Daoy (cell line): ENCODE measurements around the gene LRRC28. TPM values are rescaled to one million over a fixed set of nuclear protein-coding genes. Genes with fewer than 3 reads are reported as not detected.

Source experiments
- DNase-seq: peaks from one replicate; pipeline ENCODE4 v3.0.0-alpha.2; 2015; ENCODE audit warnings: low read depth
- total RNA-seq: library from RNA; depleted of rRNA; stranded (reverse); fragments of >200 nt; shearing (Covaris generic); gene quantifications from 2 replicates; pipeline ENCODE4 v1.2.3, GENCODE V29; 2014

The LRRC28 gene
- total RNA-seq, 1 experiment from 2014 or later: 17.0 TPM

DNA sequence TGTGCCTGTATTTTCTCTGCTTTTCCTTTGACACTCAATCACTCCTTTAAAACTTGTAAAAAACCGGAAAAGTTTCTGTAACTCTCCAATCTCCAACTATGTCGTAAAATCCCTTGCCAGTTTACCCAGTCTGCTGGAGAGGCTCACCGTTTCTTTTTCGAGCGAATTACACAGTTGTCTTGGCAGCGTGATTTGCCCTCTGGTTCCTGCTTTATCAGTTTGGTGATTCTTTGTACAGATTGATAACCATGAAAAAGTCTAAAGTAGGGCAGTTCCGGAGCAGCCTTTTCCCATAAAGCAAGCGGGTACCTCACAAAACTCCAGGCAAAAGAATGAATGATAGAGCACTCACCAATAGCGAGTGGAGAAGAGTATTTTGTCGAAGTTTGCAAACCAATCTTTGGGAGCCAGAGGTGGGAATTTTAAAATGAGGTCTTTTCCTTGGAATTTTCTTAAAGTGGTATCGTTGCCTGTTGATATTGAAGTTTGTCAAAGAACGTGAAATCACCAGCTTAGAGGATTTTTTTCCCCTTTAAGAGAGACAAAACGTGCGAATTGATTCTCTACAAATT is 1.9 kb upstream of the LRRC28 start, which contains the start of gene TTC23:
TSS of gene TTC23 (minus strand) at position 312 of the 572 bp plus-strand sequence. CDS start 20,869 bp downstream, outside the sequence.
- peak; percentile 74 for DNase-seq

DNA sequence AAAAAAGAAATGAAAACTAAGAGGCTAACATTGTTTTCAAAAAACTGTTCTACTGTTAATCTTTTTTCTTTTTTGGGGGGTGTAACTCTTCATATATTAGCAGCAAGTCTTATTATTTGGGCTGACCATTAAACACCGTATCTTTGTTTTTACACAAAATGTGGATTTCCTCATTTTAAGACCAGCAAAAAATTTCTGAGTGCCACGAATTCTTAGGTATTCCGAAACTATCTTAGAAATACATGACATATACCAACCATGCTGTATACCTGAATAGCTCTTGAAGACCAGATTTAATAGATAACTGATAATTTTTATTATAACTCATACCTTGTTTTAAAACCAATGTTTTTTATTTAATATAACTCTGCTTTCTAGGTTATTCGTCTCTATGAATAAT is 1.3 kb upstream of the LRRC28 start:
- DNase-seq: no peak

DNA sequence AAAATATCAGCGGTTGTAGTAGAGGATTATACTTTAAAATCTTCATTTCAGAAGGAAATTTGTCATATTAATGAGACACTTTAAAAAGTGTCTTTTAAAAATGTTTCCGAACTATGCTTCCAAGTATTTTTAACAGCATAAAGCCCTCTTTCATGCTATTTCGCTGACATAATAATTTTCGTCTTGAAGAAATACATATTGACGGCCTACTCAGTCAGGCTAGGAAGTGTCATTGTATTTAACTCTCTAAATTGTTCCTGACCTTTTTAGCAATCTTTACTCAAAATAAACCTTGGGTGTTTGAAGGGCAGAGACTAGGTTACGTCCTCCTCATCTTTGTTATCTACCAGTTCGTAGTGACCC is 806 bp upstream of the LRRC28 start:
- no peak for DNase-seq

- DNase-seq: no peak
Observed at GRCh38 chr15:99252326-99252725, 1.0 kb downstream of the LRRC28 start.

DNA sequence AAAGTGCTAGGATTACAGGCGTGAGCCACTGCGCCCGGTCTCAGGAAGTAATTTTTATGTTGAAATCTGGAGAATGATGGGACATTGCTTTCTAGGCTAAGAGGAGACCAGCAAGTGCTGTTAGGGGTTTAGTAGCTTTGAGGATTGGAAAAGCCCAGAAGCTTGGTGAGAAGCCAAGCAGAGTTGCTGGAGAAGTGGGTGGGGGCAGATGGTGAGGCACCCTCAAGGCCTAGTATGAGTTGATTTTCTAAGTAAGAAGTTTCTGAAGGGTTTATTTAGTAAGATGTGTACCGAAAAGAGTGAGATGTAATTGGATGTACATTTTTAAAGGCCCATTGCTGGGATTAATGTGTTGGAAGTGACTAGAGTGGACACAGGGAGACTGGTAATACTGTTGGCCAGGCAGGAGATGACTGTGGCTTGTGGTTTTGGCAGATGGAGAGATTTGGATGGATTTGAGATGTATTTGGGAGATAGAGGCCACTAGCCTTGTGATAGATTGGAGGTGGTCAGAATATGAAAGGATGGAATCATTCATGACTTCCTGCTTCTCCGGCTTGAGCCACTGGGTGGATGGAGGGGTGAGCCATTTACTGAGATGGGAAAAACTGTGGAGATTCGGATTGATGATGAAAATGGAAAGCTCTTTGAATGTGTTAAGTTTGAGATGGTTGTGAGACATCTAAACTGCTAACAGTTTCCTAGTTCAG is 2.3 kb downstream of the LRRC28 start:
- DNase-seq: peak; percentile 56

- DNase-seq: no peak
Observed at GRCh38 chr15:99257107-99257750, 5.9 kb downstream of the LRRC28 start.

- DNase-seq: no peak
Observed at GRCh38 chr15:99264125-99264524, 12.8 kb downstream of the LRRC28 start.

DNA sequence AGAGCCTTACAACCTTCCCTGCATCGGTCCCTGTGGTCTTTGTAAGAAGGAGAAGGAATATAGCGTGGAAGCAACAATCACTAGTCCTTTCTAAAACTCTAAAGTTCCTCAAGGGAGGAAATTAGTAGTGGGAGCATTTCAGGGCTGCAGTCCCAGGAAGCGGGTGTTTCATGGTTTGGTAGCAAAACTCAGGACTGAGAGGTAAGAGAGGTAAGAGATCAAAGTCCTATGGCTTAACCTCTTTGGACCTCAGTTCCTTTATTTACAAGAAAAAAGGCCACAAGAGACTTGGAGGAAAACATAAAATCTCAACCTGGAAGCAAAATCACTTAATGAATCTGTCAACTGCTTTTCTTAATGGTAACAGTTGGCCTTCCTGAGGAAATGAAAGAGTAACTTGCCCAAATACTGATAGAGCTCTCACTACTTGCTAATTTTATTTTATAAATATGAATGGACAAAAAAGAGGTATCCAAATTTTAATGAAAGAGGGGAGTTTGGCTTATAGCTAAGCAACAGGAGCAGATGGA is 14.3 kb downstream of the LRRC28 start:
- no peak for DNase-seq

DNA sequence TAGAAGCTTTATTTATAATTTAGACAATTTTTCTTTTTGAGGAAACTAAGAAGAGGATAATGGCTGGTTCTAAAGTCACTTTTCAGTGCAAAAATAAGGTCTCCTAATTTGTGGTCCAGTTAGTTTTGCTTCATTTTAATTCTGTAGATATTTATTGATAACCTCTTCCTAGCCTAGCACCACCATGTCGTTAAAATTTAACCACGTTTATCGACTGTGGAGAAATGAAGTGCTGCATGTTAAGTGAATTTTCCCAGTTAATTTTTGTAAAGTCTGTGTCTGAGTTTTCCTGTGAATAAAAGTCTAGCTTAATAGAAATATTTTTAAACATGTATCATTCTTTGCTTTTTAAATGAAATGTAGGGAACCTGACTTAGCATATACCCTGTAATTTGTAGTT is 16.7 kb downstream of the LRRC28 start:
- DNase-seq: no peak

DNA sequence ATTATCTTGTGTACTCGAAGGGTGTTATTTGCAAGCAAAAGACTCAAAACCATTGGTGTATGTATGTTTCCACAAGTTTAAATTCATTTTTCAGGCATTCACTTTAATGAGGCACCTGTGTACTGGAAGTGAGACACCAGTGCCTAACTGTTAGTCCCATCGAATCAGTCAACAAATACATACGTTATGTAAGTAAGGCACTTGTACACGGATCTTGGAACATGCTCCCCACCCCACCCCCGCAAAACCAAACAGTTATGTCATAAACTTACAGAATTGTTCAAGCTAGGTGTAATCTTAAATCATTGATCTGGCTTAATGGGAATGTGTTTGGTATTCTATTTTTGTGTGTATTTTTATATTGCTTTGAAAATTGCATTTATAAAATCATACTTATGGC is 17.1 kb downstream of the LRRC28 start:
- no peak for DNase-seq

DNA sequence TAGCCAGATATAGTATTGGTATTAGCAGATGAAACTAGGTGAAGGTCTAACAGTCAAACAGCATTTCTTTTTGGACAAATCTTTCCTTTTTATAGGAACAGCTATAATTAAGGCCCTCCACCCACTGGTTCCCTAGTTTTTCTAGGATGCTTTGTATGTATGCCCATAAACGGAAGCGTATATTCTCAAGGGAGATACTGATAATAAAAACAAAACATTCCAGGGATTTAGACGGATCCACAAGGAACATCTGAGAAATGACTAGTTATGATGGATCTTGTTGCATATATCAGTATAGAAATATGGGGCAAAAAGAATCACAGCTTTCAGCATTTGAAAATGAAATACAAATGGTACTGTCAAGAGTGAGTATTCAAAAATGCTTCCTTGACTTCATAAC is 22.5 kb downstream of the LRRC28 start:
- no peak for DNase-seq

DNA sequence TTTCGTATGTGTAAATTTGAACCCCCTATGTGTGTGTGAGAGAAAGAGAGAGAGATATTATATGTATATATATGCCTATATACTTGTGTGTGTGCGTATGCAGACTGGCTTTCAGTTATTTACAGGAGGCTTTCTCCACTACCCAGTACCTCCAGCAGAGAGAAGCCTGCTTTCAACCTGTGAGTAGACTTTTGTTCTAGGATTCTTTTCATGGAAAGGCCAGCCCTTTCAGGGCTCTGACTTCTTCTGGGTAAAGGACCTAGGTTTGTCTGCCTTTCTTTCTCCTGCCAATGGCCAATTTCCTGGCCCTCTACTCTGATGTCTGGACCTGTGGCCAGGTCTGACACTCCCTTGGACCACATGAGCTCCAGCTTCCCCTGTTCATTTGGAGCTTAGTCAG is 23.8 kb downstream of the LRRC28 start:
- no peak for DNase-seq

GRCh38 chr15:99275525-99276128 is 24.3 kb downstream of the LRRC28 start:
- no peak for DNase-seq

DNA sequence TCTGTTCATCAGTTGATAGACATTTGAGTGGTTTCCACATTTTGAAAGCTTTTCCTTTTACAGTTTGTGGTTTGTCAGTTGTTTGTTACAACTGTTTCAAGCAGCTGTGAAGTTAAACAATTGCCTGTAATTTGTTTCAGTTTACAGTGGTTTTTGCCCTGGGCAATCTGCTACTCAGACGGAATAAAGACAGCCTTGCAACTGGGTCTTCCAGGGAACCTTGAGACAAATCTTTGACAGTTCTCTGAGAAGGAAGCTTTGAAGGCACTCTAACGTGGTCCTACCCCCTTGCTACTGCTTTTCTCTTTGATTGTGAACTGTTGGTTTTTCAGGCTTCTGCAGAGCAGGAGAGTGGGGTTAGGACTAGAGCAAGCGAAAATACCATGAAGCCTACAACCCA is 28.0 kb downstream of the LRRC28 start:
- no peak for DNase-seq

GRCh38 chr15:99279827-99280226 is 28.5 kb downstream of the LRRC28 start:
- DNase-seq: no peak

- DNase-seq: no peak
Observed at GRCh38 chr15:99282121-99282520, 30.8 kb downstream of the LRRC28 start.

- DNase-seq: no peak
Observed at GRCh38 chr15:99282586-99282985, 31.3 kb downstream of the LRRC28 start.

GRCh38 chr15:99283717-99284116 is 32.4 kb downstream of the LRRC28 start:
- no peak for DNase-seq

DNA sequence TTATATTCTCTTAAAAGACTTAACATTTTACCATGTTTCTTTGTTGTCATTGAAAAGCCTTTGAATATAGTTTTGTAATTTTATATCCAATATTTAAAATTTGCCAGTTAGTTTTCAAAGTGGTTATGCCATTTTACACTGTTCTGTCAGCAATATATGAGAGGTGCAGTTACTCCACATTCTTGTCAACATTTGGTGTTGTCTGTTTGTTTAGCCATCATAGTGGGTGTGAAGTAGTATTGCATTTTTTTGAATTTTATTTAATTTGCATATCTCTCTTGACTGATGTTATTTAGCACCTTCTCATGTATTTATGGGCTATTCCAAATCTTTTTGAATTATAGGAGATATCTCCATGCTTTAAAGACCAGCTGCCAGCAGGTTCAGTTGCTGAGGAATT is 40.4 kb downstream of the LRRC28 start:
- no peak for DNase-seq

- no peak for DNase-seq
Observed at GRCh38 chr15:99295840-99296239, 44.6 kb downstream of the LRRC28 start.

DNA sequence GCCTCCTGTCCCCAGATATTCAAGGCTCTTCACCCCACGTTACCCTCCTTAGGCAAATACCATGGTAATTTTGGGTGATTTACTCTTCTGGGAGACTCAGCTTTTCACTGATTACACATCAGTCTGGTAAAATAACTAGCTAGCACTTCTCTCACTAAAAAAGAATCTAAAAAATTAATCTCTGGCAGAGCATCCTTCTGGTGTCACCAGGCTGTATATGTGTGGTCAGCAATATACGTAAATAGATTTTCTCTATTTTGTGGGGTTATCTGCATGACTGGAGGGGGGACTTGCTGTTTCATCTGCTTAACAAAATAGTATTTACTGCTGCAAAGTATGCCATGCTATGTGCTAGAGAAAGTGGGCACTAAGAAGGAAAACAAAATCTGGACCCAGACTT is 45.1 kb downstream of the LRRC28 start:
- DNase-seq: no peak

DNA sequence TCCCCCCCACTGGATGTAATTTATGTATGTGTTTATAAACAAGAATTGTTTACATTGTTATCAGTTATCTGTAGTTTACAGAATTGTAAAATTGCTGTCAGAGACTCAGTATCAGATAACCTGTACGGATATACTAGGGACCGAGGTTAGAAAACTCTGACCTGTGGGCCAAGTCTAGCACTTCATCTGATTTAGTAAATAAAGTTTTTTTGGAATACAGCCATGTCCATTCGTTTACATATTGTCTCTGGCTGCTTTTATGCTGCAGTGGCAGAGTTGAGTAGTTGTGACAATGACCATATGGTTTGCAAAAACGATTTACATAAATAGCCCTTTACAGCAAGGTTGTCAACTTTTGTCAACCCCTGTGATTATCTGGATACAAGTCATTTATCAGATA is 52.6 kb downstream of the LRRC28 start:
- DNase-seq: no peak
